Panc1 (cell line): ENCODE results near the gene CD226.

Source experiments
- POLR2AphosphoS5 ChIP-seq: IDR thresholded peaks from 2 replicates; pipeline ENCODE4 v1.6.1; 2012; ENCODE audit warnings: mild to moderate bottlenecking, low read depth, low read length, moderate library complexity
- SIN3A ChIP-seq: IDR thresholded peaks from 2 replicates; pipeline ENCODE4 v1.6.1; 2012; ENCODE audit warnings: low read depth, mild to moderate bottlenecking, low read length, moderate library complexity, borderline replicate concordance; ENCODE audit not compliant: insufficient read depth
- TCF7L2 ChIP-seq: IDR thresholded peaks from 2 replicates; pipeline ENCODE4 v1.6.1; 2011; ENCODE audit warnings: mild to moderate bottlenecking, low read depth, low read length, inconsistent platforms
- TF ChIP-seq, protein P1 (sequence below): fragments of 450-650 bp; IDR thresholded peaks from 2 replicates; pipeline ENCODE4 v1.5.1; 2017; ENCODE audit warnings: mild to moderate bottlenecking
- TF ChIP-seq, protein P2 (sequence below), 2 experiments: IDR thresholded peaks; 2 replicates each; pipeline ENCODE4 v1.6.1; 2011 to 2012; ENCODE audit warnings: low read depth in 2 of 2, control low read depth in 1 of 2, low read length in 1 of 2, mild to moderate bottlenecking in 1 of 2, moderate library complexity in 1 of 2; ENCODE audit not compliant: insufficient read depth in 1 of 2

DNA sequence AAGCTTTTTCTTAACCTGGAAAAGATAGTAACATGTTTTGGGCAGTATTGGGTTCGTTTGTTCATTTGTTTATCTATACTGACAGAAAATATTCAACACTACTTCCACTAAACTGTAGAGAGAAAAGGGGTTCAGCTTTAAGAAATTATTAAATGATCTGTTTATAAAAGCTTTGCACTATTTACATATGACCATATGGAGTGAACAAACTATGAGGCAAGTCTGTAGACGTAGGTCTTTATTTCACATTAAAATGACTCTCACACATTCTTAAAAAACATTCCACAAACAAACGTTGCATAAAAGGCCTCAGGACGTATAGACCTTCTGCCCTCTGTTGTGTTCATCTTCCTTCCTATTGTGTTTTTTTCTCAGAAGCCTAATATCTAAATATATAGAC, 94.6 kb downstream of the CD226 start:
- TF ChIP-seq, protein P1, sequence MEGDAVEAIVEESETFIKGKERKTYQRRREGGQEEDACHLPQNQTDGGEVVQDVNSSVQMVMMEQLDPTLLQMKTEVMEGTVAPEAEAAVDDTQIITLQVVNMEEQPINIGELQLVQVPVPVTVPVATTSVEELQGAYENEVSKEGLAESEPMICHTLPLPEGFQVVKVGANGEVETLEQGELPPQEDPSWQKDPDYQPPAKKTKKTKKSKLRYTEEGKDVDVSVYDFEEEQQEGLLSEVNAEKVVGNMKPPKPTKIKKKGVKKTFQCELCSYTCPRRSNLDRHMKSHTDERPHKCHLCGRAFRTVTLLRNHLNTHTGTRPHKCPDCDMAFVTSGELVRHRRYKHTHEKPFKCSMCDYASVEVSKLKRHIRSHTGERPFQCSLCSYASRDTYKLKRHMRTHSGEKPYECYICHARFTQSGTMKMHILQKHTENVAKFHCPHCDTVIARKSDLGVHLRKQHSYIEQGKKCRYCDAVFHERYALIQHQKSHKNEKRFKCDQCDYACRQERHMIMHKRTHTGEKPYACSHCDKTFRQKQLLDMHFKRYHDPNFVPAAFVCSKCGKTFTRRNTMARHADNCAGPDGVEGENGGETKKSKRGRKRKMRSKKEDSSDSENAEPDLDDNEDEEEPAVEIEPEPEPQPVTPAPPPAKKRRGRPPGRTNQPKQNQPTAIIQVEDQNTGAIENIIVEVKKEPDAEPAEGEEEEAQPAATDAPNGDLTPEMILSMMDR, result no peak
- TF ChIP-seq POLR2AphosphoS5 (no peak), SIN3A (no peak), TCF7L2 (no peak)
- TF ChIP-seq, protein P2, sequence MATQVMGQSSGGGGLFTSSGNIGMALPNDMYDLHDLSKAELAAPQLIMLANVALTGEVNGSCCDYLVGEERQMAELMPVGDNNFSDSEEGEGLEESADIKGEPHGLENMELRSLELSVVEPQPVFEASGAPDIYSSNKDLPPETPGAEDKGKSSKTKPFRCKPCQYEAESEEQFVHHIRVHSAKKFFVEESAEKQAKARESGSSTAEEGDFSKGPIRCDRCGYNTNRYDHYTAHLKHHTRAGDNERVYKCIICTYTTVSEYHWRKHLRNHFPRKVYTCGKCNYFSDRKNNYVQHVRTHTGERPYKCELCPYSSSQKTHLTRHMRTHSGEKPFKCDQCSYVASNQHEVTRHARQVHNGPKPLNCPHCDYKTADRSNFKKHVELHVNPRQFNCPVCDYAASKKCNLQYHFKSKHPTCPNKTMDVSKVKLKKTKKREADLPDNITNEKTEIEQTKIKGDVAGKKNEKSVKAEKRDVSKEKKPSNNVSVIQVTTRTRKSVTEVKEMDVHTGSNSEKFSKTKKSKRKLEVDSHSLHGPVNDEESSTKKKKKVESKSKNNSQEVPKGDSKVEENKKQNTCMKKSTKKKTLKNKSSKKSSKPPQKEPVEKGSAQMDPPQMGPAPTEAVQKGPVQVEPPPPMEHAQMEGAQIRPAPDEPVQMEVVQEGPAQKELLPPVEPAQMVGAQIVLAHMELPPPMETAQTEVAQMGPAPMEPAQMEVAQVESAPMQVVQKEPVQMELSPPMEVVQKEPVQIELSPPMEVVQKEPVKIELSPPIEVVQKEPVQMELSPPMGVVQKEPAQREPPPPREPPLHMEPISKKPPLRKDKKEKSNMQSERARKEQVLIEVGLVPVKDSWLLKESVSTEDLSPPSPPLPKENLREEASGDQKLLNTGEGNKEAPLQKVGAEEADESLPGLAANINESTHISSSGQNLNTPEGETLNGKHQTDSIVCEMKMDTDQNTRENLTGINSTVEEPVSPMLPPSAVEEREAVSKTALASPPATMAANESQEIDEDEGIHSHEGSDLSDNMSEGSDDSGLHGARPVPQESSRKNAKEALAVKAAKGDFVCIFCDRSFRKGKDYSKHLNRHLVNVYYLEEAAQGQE (IDR thresholded peaks at IDR 0.05; ENCODE audit: insufficient read depth in 1 of 2, low read depth in 2 of 2, low read length in 1 of 2), result no peak
